MG63 (cell line): ENCODE measurements around the gene AK4. TPM values are rescaled to one million over a fixed set of nuclear protein-coding genes. Genes with fewer than 3 reads are reported as not detected.
"Not testable (repeated sequence)": the region's sequence is repeated elsewhere in the genome, so short reads cannot be mapped to it uniquely, and the experiment has no call there.

Experiments
- DNase-seq: peaks from one replicate; pipeline ENCODE4 v3.0.0-alpha.2; 2020
- H3K27me3 ChIP-seq: fragments of 250-450 bp; sonication (Bioruptor Pico); 2 replicates; pipeline ENCODE4 v1.5.1; 2020; ENCODE audit warnings: mild to moderate bottlenecking, moderate library complexity
- H3K36me3 ChIP-seq: fragments of 250-450 bp; sonication (Bioruptor Pico); 2 replicates; pipeline ENCODE4 v1.5.1; 2020; ENCODE audit warnings: mild to moderate bottlenecking, moderate library complexity
- H3K4me3 ChIP-seq: fragments of 250-450 bp; sonication (Bioruptor Pico); 2 replicates; pipeline ENCODE4 v1.5.1; 2020; ENCODE audit warnings: mild to moderate bottlenecking, moderate library complexity
- H3K9me3 ChIP-seq: fragments of 250-450 bp; sonication (Bioruptor Pico); 2 replicates; pipeline ENCODE4 v1.5.1; 2020; ENCODE audit warnings: mild to moderate bottlenecking, moderate library complexity
- total RNA-seq: library from RNA; depleted of rRNA; stranded (reverse); fragments of >200 nt; shearing (Covaris generic); gene quantifications from 2 replicates; pipeline ENCODE4 v1.2.3, GENCODE V29; 2014; ENCODE audit warnings: low replicate concordance; rRNA removed

The AK4 gene
- 1.5 and 2.0 TPM in 2 replicates for total RNA-seq

DNA sequence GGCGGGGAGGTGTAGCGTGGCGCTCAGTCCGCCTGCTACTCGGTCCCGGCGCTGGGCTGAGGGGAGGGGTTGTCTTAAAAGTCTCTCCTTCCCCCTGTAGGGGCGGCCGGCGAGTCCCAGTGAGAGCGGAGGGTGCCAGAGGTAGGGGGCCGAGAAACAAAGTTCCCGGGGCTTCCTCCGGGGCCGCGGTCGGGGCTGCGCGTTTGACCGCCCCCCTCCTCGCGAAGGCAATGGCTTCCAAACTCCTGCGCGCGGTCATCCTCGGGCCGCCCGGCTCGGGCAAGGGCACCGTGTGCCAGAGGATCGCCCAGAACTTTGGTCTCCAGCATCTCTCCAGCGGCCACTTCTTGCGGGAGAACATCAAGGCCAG is at the start of gene AK4:
Gene AK4, plus strand, starts transcription at position 26 of the 370 bp plus-strand sequence. Its CDS starts 205 bp downstream, at position 231.
- not testable (repeated sequence) for H3K27me3 ChIP-seq, H3K9me3 ChIP-seq, H3K36me3 ChIP-seq, DNase-seq
- H3K4me3 ChIP-seq: peak within 1 kb of the TSS; percentile 77

DNA sequence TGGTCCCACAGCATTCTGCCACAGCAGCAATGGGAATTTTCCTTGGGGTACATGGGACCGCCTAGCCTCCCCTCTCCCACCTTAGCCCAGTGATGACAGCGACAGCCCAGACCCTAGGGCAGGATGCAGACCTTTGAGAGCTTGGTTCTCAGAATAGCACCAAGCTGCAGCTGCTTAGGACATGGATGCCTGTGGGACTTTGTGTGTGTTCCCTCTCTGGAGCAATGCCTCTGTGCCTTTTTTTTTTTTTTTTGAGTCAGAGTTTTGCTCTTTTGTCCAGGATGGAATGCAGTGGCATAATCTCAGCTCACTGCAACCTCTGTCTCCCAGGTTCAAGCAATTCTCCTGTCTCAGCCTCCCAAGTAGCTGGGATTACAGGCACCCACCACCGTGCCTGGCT is 44.2 kb upstream of the AK4 start:
- H3K36me3 ChIP-seq: no peaks in the 10 kb centered on the region
- no peak for DNase-seq
- H3K27me3 ChIP-seq: no peaks in the 10 kb centered on the region
- H3K4me3 ChIP-seq: no peak overlapping the region
- H3K9me3 ChIP-seq: peaks cover 2% of the 10 kb centered on the region; the same call in 1 of the 2 replicates

DNA sequence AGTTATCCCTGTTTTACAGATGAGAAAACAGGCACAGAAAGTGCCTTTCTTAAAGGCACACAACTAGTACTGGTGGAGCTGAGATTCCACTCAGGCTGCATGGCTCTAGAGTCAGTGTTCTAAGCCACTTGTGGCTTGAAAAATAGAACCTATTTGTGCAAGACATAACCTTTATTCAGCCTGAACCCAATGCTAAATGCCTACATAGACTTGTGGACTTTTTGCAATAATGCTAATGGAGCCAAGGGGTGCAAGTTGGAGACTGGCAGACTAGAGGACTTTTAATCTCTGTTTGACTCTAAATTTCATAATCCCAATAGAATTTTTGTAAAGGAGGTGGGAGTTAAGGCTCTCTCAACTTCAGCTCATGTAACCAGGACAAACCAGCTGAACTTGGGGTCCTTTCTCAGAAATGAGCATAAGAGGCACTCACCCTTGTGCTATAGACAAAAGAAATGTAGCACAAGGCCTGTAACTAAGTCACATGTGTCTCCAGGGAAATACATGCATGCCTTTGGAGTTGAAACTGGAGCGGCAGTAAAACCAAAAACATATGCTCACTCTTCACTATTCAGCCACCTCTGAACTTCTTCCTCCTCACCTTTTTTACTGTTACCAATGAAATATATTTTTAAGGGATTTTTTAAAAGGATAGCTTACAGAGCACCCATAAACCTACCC is 43.0 kb upstream of the AK4 start:
- H3K27me3 ChIP-seq: no peaks in the 10 kb centered on the region
- no peaks in the 10 kb centered on the region for H3K36me3 ChIP-seq
- no peaks in the 10 kb centered on the region for H3K9me3 ChIP-seq
- no peak for DNase-seq
- H3K4me3 ChIP-seq: no peak overlapping the region

DNA sequence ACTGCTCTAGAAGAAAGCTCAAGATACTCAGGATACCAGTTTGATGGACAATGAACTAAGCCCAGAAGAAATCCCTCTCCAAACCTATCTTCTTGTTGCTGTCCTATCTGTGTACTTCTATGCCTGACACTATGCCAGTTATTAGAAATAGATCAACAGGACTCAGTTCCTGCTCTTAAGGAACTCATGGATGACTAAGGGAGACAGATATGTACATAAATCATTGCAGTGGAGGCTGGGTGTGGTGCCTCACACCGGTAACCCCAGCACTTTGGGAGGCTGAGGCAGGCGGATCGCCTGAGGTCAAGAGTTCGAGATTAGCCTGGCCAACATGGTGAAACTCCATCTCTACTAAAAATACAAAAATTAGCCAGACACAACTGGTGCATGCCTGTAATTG is 42.4 kb upstream of the AK4 start:
- Histone ChIP-seq H3K27me3 (no peaks in the 10 kb centered on the region), H3K4me3 (no peak overlapping the region), H3K36me3 (no peaks in the 10 kb centered on the region), H3K9me3 (no peaks in the 10 kb centered on the region)
- no peak for DNase-seq

DNA sequence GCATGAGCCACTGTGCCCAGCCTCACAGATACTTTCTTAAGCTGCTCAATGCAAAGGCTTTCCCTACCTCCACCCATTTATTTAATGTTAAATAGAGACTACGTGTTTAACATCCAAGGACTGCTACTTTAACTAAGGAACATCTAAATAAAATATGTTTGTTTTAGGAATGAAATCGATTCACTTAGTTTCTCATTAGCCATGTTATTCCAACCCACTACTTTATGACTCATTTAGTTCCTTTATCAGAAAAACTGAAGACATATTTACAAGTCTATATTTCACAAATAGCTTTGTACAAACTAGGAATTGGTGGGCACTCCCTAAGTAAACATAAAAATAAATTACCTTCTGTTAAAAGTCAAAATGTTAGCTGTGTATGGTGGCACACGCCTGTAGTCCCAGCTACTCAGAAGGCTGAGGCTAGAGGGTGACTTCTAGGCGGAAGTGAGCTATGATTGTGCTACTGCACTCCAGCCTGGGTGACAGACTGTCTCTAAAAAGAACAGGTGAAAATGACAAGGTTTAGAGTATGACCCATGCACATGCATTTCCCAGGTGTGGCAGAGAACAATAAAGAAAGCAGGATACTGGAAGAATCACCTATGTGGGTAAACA is 39.9 kb upstream of the AK4 start:
- Histone ChIP-seq H3K4me3 (no peak overlapping the region), H3K9me3 (no peaks in the 10 kb centered on the region), H3K36me3 (no peaks in the 10 kb centered on the region), H3K27me3 (no peaks in the 10 kb centered on the region)
- no peak for DNase-seq

DNA sequence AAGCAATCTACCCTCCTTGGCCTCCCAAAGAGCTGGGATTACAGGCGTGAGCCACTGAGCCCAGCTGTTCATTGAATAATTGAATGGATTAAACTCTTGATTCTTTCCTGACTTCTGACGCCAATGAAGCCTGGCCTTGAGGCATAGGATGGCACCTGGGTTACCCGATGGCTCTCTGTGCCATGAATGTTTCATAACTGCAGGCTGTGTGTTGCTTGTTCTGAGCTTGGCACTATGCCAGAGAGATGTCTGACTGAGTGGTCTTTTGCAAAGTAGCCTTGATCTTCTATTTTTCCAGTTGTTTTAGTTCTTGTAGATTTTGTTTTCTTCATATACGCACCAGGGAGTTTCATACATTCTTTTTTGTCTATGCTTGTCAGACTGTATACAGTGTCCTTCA is 38.5 kb upstream of the AK4 start:
- no peaks in the 10 kb centered on the region for H3K27me3 ChIP-seq
- H3K36me3 ChIP-seq: no peaks in the 10 kb centered on the region
- no peaks in the 10 kb centered on the region for H3K9me3 ChIP-seq
- H3K4me3 ChIP-seq: no peak overlapping the region
- DNase-seq: no peak

DNA sequence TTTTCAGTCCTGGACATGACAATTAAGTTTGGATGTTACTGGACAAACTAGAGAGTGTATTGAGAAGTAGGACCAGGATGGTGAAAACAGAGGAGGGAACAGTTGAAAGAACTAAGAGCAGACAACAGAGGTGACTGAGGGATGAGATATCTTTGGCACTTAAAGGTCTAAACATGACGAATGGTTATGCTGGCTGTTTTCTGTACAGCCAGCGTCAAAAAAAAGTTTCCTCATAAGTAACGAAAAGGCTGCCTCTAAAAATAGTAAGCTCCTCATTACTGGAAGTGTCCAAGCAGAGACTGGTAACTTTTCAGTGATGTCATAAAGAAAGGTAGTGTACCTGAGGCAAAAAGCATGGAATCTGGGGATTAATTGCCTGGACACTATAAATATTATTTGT is 35.2 kb upstream of the AK4 start:
- no peak for DNase-seq
- Histone ChIP-seq H3K36me3 (no peaks in the 10 kb centered on the region), H3K4me3 (no peak overlapping the region), H3K9me3 (no peaks in the 10 kb centered on the region), H3K27me3 (no peaks in the 10 kb centered on the region)

DNA sequence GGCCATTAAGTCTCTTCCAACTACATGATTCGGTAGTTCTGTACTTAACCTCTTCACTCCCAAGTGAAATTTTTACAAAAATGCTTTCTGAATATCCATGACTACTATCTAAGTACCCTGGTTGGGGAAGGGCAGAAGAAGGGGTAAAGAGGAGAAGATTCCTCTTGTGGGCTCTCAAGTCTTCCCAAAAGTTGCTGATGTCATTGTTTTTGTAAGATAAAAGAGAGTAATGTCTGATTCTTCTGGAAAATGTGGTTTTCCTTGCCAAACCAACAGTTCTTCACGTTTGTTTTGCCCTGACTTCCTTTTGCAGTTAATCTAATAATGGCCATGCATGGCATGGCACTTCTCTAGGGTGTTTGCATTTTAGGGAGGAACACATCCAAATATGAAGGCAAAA is 34.7 kb upstream of the AK4 start:
- Histone ChIP-seq H3K9me3 (no peaks in the 10 kb centered on the region), H3K36me3 (no peaks in the 10 kb centered on the region), H3K27me3 (no peaks in the 10 kb centered on the region), H3K4me3 (no peak overlapping the region)
- DNase-seq: no peak

DNA sequence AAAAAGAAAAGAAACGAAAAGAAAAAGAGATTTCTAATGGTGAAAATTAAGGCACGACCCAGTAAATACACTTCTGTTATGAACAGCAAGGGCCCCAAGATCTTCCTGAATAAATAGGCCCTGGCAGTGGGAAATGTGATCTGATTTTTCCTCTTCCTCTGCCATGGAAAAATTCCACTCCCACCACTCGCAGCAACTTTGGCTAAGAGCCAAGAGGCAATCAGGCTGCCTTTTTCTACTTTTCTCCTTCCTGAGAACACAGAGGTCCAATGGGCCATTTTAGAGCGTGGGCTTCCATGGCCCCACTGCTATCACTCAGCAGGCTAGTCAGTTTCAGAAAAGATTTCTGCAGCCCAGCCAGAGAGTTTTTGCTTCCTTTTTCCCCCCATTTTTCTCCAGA is 33.7 kb upstream of the AK4 start:
- Histone ChIP-seq H3K4me3 (no peak overlapping the region), H3K27me3 (no peaks in the 10 kb centered on the region), H3K36me3 (no peaks in the 10 kb centered on the region), H3K9me3 (no peaks in the 10 kb centered on the region)
- no peak for DNase-seq

DNA sequence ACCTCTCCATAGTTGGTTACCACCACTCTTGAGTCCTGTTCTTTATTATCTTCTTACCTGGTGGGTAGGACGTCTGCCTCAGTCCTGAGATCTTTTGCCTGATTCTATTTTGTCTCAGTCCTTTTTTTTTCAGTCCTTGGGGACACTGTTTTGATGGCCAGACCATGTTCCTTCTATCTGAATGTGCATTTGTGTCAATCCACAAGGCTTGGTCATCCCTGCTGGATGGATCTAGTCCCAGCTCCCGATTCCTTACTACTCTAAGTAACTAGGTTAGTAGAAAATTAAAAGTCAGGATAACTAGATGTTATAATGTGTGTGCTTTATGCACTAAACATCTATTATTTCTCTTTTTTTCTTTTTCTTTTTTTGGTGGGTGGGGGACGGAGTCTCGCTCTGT is 28.1 kb upstream of the AK4 start:
- H3K4me3 ChIP-seq: no peak overlapping the region
- no peaks in the 10 kb centered on the region for H3K9me3 ChIP-seq
- no peak for DNase-seq
- H3K36me3 ChIP-seq: no peaks in the 10 kb centered on the region
- H3K27me3 ChIP-seq: no peaks in the 10 kb centered on the region

DNA sequence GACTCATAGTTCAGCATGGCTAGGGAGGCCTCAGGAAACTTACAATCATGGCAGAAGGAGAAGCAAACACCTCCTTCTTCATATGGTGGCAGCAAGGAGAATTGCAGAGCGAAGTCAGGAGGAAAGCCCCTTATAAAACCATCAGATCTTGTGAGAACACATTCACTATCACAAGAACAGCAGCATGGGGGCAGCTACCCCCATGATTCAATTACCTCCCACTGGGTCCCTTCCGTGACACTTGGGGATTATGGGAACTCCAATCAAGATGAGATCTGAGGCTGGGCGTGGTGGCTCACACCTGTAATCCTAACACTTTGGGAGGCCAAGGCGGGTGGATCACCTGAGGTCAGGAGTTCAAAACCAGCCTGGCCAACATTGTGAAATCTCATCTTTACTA is 18.9 kb upstream of the AK4 start:
- H3K36me3 ChIP-seq, DNase-seq, H3K9me3 ChIP-seq, H3K4me3 ChIP-seq, H3K27me3 ChIP-seq: not testable (repeated sequence)

DNA sequence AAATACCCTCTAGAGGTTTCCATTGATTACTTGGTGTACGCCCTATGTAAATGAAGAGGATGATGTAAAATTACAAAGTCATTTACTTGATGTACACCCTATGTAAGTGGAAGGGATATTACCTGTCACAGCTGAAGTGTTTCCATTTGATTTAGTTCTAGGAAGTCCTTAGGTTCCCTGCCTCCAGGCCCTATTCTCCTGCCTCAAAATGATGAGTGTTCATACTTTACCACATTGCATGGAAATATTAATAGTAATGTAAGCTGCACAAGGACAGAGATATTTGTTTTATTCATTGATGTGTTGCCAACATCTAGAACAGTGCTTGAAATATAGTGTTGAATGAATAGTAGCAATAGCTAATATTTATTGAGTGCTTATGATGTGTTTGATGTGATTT is 9.5 kb upstream of the AK4 start:
- no peak for DNase-seq
- no peaks in the 10 kb centered on the region for H3K36me3 ChIP-seq
- no peaks in the 10 kb centered on the region for H3K27me3 ChIP-seq
- H3K4me3 ChIP-seq: no peak overlapping the region
- H3K9me3 ChIP-seq: no peaks in the 10 kb centered on the region

DNA sequence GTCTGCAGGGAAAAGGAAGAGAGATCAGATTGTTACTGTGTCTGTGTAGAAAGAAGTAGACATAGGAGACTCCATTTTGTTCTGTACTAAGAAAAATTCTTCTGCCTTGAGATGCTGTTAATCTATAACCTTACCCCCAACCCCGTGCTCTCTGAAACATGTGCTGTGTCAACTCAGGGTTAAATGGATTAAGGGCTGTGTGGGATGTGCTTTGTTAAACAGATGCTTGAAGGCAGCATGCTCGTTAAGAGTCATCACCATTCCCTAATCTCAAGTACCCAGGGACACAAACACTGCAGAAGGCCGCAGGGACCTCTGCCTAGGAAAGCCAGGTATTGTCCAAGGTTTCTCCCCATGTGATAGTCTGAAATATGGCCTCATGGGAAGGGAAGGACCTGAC is 8.2 kb upstream of the AK4 start:
- not testable (repeated sequence) for DNase-seq, H3K36me3 ChIP-seq

DNA sequence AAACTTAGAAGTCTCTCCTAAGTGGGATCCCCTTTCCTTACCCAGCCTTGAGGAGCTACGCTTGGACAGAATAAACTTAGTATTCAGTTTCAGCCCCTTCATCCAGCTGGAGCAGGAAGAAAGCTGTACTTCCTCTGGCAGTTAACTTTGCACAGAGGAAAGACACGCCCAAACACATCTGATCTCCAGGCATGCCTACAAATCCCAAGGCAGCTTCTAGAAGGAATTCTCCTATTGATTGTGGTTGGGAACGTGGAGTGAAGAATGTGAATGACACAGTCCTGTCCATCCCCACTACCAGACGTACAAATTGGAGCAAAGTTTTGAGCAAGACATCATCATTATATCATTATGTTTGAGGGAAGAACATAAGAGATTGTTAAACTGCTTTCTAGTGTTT is 6.6 kb upstream of the AK4 start:
- no peaks in the 10 kb centered on the region for H3K36me3 ChIP-seq
- no peak overlapping the region for H3K4me3 ChIP-seq
- no peaks in the 10 kb centered on the region for H3K27me3 ChIP-seq
- no peaks in the 10 kb centered on the region for H3K9me3 ChIP-seq
- peak; percentile 5 for DNase-seq

More for the DNA sequence above, 8.2 kb upstream of the AK4 start:
- not testable (repeated sequence) for H3K27me3 ChIP-seq, H3K4me3 ChIP-seq, H3K9me3 ChIP-seq

DNA sequence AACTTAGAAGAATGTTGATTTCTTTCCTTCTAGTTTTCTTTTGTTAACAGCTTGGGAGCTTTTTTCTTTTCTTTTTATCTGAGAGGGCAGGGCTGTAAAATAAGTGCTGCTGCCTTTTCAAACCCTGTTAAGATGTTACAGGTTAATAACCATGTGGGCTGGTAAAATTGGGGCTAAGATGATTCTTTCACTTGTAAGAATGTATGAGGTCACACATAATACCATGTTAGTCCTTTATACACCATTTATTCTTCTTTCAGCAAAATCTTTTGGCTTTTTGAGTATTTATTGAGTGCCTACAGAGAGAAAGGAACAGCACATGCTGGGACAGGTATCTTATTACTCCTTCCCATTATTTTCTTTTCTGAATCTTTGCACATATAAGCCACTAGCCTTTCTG is 6.1 kb upstream of the AK4 start:
- no peaks in the 10 kb centered on the region for H3K36me3 ChIP-seq

DNA sequence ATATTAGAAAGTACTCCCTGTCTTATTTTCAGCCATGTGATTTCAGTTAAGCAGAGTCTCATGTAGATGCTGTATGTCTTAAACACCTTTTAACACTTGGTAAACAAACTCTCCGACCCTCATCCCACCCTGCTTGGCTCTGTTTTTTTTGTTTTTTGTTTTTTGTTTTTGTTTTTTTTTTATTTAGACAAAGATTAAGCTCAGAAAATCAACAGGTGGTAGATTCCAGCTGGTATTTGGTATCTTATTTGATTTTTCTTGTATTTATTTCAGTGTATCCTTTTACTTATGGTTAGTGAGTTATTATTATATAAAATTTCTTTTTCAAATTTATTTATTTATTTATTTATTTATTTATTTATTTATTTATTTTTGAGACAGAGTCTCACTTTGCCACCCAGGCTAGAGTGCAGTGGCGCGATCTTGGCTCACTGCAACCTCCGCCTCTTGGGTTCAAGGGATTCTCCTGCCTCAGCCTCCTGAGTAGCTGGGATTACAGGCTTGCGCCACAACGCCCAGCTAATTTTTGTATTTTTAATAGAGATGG is 4.8 kb upstream of the AK4 start:
- not testable (repeated sequence) for H3K27me3 ChIP-seq, H3K36me3 ChIP-seq, H3K9me3 ChIP-seq, DNase-seq, H3K4me3 ChIP-seq

More for the DNA sequence above, 6.1 kb upstream of the AK4 start:
- H3K9me3 ChIP-seq: no peaks in the 10 kb centered on the region
- no peak for DNase-seq
- no peaks in the 10 kb centered on the region for H3K27me3 ChIP-seq
- no peak overlapping the region for H3K4me3 ChIP-seq

DNA sequence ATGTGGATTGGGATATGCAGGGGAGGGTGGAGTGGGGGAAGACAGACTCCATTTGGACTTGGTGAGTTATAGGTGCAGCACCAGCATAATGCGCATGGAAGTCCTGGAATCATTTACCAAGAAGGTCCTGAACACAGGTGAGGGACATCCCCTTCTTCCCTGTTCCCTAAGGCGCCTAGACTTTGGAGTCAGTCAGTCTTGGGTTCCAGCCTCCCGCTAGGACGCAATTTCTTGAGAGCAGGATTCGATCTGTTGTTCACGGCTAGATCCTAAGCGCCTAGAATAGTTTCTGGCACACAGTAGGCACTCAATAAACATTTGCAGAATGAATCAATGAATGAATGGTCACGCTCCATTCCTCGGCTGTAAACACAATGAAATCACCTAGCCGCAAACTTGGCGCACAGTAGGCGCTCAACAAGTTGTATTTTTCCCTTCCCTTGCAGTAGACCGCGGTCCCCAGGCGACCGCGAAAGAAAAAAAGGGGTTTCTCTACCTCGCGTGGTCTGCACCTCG is 1.0 kb upstream of the AK4 start:
- Histone ChIP-seq H3K36me3 (no peaks in the 10 kb centered on the region), H3K4me3 (peak overlapping the region; percentile 77), H3K9me3 (no peaks in the 10 kb centered on the region), H3K27me3 (no peaks in the 10 kb centered on the region)
- DNase-seq: peak; percentile 64
